Liver (tissue), 3 donors: ENCODE measurements around the gene TANC1.

Experiments used
- EGR1 ChIP-seq, 2 donors: IDR thresholded peaks; 2 replicates each; pipeline ENCODE4 v1.6.1; 2016 to 2018; ENCODE audit warnings: antibody characterized with exemption in 2 of 2, low read depth in 2 of 2
- FOXA1 ChIP-seq: IDR thresholded peaks from 2 replicates; pipeline ENCODE4 v1.6.1; 2016; ENCODE audit warnings: antibody characterized with exemption
- GABPA ChIP-seq, 2 donors: IDR thresholded peaks in 1 of 2; conservative IDR thresholded peaks in 1 of 2; 2 replicates each; pipeline ENCODE4 v1.6.1; 2016; ENCODE audit warnings: antibody characterized with exemption in 2 of 2, mild to moderate bottlenecking in 1 of 2, moderate library complexity in 1 of 2
- JUND ChIP-seq, 2 donors: IDR thresholded peaks; 2 replicates each; pipeline ENCODE4 v1.6.1; 2016; ENCODE audit warnings: antibody characterized with exemption in 2 of 2
- RAD21 ChIP-seq, 2 donors: IDR thresholded peaks; 2 replicates each; pipeline ENCODE4 v1.6.1; 2016; ENCODE audit warnings: antibody characterized with exemption in 2 of 2, mild to moderate bottlenecking in 2 of 2
- SP1 ChIP-seq: IDR thresholded peaks from 2 replicates; pipeline ENCODE4 v1.6.1; 2018; ENCODE audit warnings: antibody characterized with exemption, mild to moderate bottlenecking
- TAF1 ChIP-seq: conservative IDR thresholded peaks from 2 replicates; pipeline ENCODE4 v1.6.1; 2016; ENCODE audit warnings: antibody characterized with exemption, mild to moderate bottlenecking
- YY1 ChIP-seq: IDR thresholded peaks from 2 replicates; pipeline ENCODE4 v1.6.1; 2016; ENCODE audit warnings: antibody characterized with exemption, mild to moderate bottlenecking
- TF ChIP-seq, protein P1 (sequence below): fragments of 150-350 bp; IDR thresholded peaks from 2 replicates; pipeline ENCODE4 v1.5.1; 2017; ENCODE audit warnings: improper control_type of control experiment, low read depth, low read length; ENCODE audit not compliant: missing input control
- TF ChIP-seq, protein P2 (sequence below): IDR thresholded peaks from 2 replicates; pipeline ENCODE4 v1.6.1; 2016; ENCODE audit warnings: antibody characterized with exemption
- TF ChIP-seq, protein P3 (sequence below): IDR thresholded peaks from 2 replicates; pipeline ENCODE4 v1.6.1; 2016; ENCODE audit warnings: antibody characterized with exemption
- TF ChIP-seq, protein P4 (sequence below): IDR thresholded peaks from 2 replicates; pipeline ENCODE4 v1.6.1; 2016; ENCODE audit warnings: antibody characterized with exemption, mild to moderate bottlenecking
- TF ChIP-seq, protein P5 (sequence below): IDR thresholded peaks from 2 replicates; pipeline ENCODE4 v1.6.1; 2016; ENCODE audit warnings: antibody characterized with exemption
- donor health status: healthy.
- donor health status: healthy.

DNA sequence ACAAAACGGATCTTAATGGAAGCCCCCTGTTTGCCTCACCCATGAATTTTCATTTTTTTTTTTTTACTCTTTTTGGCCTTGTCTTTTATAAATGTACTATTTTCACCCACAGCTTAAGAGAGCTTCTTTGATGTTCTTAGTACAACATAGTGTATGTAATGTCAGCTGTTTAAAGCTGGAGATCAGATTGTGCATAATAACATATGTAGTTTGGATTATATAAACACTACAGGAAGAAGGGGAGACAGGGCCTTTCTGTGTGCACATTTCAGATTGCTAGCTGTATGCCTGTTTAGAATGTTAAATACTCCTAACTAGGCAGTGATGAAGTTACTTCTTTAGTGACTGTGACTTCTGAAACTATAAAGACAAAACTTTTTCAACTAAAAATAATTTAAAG lies 2.1 kb upstream of the TANC1 start:
- TF ChIP-seq, protein P1, sequence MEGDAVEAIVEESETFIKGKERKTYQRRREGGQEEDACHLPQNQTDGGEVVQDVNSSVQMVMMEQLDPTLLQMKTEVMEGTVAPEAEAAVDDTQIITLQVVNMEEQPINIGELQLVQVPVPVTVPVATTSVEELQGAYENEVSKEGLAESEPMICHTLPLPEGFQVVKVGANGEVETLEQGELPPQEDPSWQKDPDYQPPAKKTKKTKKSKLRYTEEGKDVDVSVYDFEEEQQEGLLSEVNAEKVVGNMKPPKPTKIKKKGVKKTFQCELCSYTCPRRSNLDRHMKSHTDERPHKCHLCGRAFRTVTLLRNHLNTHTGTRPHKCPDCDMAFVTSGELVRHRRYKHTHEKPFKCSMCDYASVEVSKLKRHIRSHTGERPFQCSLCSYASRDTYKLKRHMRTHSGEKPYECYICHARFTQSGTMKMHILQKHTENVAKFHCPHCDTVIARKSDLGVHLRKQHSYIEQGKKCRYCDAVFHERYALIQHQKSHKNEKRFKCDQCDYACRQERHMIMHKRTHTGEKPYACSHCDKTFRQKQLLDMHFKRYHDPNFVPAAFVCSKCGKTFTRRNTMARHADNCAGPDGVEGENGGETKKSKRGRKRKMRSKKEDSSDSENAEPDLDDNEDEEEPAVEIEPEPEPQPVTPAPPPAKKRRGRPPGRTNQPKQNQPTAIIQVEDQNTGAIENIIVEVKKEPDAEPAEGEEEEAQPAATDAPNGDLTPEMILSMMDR = no peak
- TF ChIP-seq TAF1 (no peak), JUND (IDR thresholded peaks at IDR 0.05) (no peak), FOXA1 (no peak), SP1 (no peak), YY1 (no peak), RAD21 (IDR thresholded peaks at IDR 0.05) (no peak), EGR1 (IDR thresholded peaks at IDR 0.05; ENCODE audit: low read depth in 2 of 2) (no peak), GABPA (IDR thresholded peaks at IDR 0.05 in 1 of 2, conservative IDR thresholded peaks at IDR 0.05 in 1 of 2) (no peak)
- TF ChIP-seq, protein P2, sequence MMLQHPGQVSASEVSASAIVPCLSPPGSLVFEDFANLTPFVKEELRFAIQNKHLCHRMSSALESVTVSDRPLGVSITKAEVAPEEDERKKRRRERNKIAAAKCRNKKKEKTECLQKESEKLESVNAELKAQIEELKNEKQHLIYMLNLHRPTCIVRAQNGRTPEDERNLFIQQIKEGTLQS = no peak
- TF ChIP-seq, protein P3, sequence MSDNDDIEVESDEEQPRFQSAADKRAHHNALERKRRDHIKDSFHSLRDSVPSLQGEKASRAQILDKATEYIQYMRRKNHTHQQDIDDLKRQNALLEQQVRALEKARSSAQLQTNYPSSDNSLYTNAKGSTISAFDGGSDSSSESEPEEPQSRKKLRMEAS = no peak
- TF ChIP-seq, protein P4, sequence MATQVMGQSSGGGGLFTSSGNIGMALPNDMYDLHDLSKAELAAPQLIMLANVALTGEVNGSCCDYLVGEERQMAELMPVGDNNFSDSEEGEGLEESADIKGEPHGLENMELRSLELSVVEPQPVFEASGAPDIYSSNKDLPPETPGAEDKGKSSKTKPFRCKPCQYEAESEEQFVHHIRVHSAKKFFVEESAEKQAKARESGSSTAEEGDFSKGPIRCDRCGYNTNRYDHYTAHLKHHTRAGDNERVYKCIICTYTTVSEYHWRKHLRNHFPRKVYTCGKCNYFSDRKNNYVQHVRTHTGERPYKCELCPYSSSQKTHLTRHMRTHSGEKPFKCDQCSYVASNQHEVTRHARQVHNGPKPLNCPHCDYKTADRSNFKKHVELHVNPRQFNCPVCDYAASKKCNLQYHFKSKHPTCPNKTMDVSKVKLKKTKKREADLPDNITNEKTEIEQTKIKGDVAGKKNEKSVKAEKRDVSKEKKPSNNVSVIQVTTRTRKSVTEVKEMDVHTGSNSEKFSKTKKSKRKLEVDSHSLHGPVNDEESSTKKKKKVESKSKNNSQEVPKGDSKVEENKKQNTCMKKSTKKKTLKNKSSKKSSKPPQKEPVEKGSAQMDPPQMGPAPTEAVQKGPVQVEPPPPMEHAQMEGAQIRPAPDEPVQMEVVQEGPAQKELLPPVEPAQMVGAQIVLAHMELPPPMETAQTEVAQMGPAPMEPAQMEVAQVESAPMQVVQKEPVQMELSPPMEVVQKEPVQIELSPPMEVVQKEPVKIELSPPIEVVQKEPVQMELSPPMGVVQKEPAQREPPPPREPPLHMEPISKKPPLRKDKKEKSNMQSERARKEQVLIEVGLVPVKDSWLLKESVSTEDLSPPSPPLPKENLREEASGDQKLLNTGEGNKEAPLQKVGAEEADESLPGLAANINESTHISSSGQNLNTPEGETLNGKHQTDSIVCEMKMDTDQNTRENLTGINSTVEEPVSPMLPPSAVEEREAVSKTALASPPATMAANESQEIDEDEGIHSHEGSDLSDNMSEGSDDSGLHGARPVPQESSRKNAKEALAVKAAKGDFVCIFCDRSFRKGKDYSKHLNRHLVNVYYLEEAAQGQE = no peak
- TF ChIP-seq, protein P5, sequence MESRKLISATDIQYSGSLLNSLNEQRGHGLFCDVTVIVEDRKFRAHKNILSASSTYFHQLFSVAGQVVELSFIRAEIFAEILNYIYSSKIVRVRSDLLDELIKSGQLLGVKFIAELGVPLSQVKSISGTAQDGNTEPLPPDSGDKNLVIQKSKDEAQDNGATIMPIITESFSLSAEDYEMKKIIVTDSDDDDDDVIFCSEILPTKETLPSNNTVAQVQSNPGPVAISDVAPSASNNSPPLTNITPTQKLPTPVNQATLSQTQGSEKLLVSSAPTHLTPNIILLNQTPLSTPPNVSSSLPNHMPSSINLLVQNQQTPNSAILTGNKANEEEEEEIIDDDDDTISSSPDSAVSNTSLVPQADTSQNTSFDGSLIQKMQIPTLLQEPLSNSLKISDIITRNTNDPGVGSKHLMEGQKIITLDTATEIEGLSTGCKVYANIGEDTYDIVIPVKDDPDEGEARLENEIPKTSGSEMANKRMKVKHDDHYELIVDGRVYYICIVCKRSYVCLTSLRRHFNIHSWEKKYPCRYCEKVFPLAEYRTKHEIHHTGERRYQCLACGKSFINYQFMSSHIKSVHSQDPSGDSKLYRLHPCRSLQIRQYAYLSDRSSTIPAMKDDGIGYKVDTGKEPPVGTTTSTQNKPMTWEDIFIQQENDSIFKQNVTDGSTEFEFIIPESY = no peak
